ENCODE data around the gene VIM.

The VIM gene

GRCh38 chr10:17229016-17229716 lies 1.1 kb downstream of the VIM start:
- H3K4me3 ChIP-seq (ENCODE audit: low read depth, low read length), result peak overlapping the region; percentile 59
- TF ChIP-seq CTCF (IDR thresholded peaks at IDR 0.05; ENCODE audit: low read depth, low read length, missing control alignments), result no peak
- DNase-seq (ENCODE audit: low read depth), result no peak

- peak overlapping the region; percentile 59 for H3K4me3 ChIP-seq (ENCODE audit: low read depth, low read length)
- DNase-seq (ENCODE audit: low read depth), result no peak
- no peak for TF ChIP-seq CTCF (IDR thresholded peaks at IDR 0.05; ENCODE audit: low read depth, low read length, missing control alignments)
Measured at GRCh38 chr10:17229717-17229966, 1.6 kb downstream of the VIM start.

GRCh38 chr10:17229967-17230682 lies 2.1 kb downstream of the VIM start:
- peak; percentile 89 for DNase-seq (ENCODE audit: low read depth)
- H3K4me3 ChIP-seq (ENCODE audit: low read depth, low read length), result peak overlapping the region; percentile 59

GRCh38 chr10:17231788-17232187 lies 3.7 kb downstream of the VIM start:
- no peak overlapping the region for H3K4me3 ChIP-seq (ENCODE audit: low read depth, low read length)
- DNase-seq (ENCODE audit: low read depth), result no peak
- TF ChIP-seq CTCF (IDR thresholded peaks at IDR 0.05; ENCODE audit: low read depth, low read length, missing control alignments), result no peak

More at GRCh38 chr10:17229967-17230682, 2.1 kb downstream of the VIM start:
- peak; percentile 27 for TF ChIP-seq CTCF (IDR thresholded peaks at IDR 0.05; ENCODE audit: low read depth, low read length, missing control alignments)

GRCh38 chr10:17232276-17232960 lies 4.4 kb downstream of the VIM start:
- TF ChIP-seq CTCF (IDR thresholded peaks at IDR 0.05; ENCODE audit: low read depth, low read length, missing control alignments), result no peak
- no peak overlapping the region for H3K4me3 ChIP-seq (ENCODE audit: low read depth, low read length)
- DNase-seq (ENCODE audit: low read depth), result no peak

- DNase-seq (ENCODE audit: low read depth), result no peak
- no peak for TF ChIP-seq CTCF (IDR thresholded peaks at IDR 0.05; ENCODE audit: low read depth, low read length, missing control alignments)
- H3K4me3 ChIP-seq (ENCODE audit: low read depth, low read length), result no peak overlapping the region
Measured at GRCh38 chr10:17233286-17233991, 5.4 kb downstream of the VIM start.

All from GM12864 (cell line).